MCF 10A (cell line): ENCODE measurements around the gene AGAP1. TPM values are rescaled to one million over a fixed set of nuclear protein-coding genes. Genes with fewer than 3 reads are reported as not detected.

Source experiments
- BruUV-seq: library from RNA; stranded (reverse); fragments of 400-500 nt; replicated peaks from 2 replicates; lab custom pipeline; 2021; lab: Mats Ljungman, UMichigan
- CTCF ChIA-PET: fragments of 300-600 bp; sonication (Branson Sonifier 250); formaldehyde crosslinking; extraction: SDS; loops from one replicate; lab custom pipeline; 2021; ENCODE audit warnings: antibody characterized with exemption, inconsistent platforms; lab: Yijun Ruan, JAX
- POLR2A ChIA-PET: fragments of 300-600, 350-650 bp; sonication (Branson Sonifier 250); formaldehyde crosslinking; extraction: SDS; loops from one replicate; lab custom pipeline; 2020; ENCODE audit warnings: antibody characterized with exemption, inconsistent platforms; lab: Yijun Ruan, JAX
- DNase-seq: peaks from one replicate; pipeline ENCODE4 v3.0.0-alpha.2; 2018; ENCODE audit not compliant: unreplicated experiment
- H3K27ac Mint-ChIP-seq: one replicate; pipeline ENCODE4 v1.8.0; 2022; ENCODE audit warnings: mild to moderate bottlenecking, low read depth, mixed read lengths; ENCODE audit not compliant: unreplicated experiment
- H3K27me3 Mint-ChIP-seq: one replicate; pipeline ENCODE4 v1.8.0; 2022; ENCODE audit warnings: mixed read lengths; ENCODE audit not compliant: insufficient read depth, unreplicated experiment
- H3K36me3 Mint-ChIP-seq: one replicate; pipeline ENCODE4 v1.8.0; 2022; ENCODE audit warnings: mild to moderate bottlenecking, moderate library complexity, mixed read lengths; ENCODE audit not compliant: insufficient read depth, unreplicated experiment
- H3K4me1 Mint-ChIP-seq: one replicate; pipeline ENCODE4 v1.8.0; 2022; ENCODE audit warnings: mixed read lengths; ENCODE audit not compliant: insufficient read depth, unreplicated experiment
- H3K4me3 Mint-ChIP-seq: one replicate; pipeline ENCODE4 v1.8.0; 2022; ENCODE audit warnings: mild to moderate bottlenecking, moderate library complexity, mixed read lengths; ENCODE audit not compliant: unreplicated experiment
- H3K9me3 Mint-ChIP-seq: one replicate; pipeline ENCODE4 v1.8.0; 2022; ENCODE audit warnings: mixed read lengths; ENCODE audit not compliant: unreplicated experiment
- CTCF ChIP-seq: fragments of 200-600 bp; IDR thresholded peaks from one replicate; pipeline ENCODE4 v1.8.0; 2022; ENCODE audit warnings: antibody characterized with exemption, mild to moderate bottlenecking; ENCODE audit not compliant: unreplicated experiment
- intact Hi-C: fragments of 100-400 bp; cut with micrococcal nuclease; formaldehyde crosslinking; loops from 2 replicates; pipeline ENCODE4 v1.14.1; 2022
- total RNA-seq: library from RNA; stranded (reverse); gene quantifications from 2 replicates; pipeline ENCODE4 v1.2.3, GENCODE V29; 2022

Gene AGAP1
- total RNA-seq, 1 experiment from 2014 or later = 41.3 TPM

GRCh38 chr2:235979753-235980435 lies 486.1 kb downstream of the AGAP1 start:
- peaks cover 13% of the 10 kb centered on the region for H3K36me3 Mint-ChIP-seq
- no peak overlapping the region for H3K4me3 Mint-ChIP-seq
- H3K27me3 Mint-ChIP-seq = no peaks in the 10 kb centered on the region
- no TSS peak for BruUV-seq
- intact Hi-C loops = no loop called here
- no peak for TF ChIP-seq CTCF
- no peaks in the 10 kb centered on the region for H3K4me1 Mint-ChIP-seq
- no peak for DNase-seq
- H3K27ac Mint-ChIP-seq = no peak overlapping the region
- H3K9me3 Mint-ChIP-seq = no peaks in the 10 kb centered on the region
- ChIA-PET CTCF (no interaction called here), POLR2A (no interaction called here)

GRCh38 chr2:235981631-235982030 lies 487.8 kb downstream of the AGAP1 start:
- no peak for DNase-seq
- no TSS peak for BruUV-seq
- ChIA-PET CTCF (interaction anchor here (0.6 to 1.2 kb wide), 2 partner anchors 10 to 20 kb away, joined by 3 read pairs; no protein-coding TSS in a partner anchor), POLR2A (no interaction called here)
- H3K27ac Mint-ChIP-seq = no peak overlapping the region
- peaks cover 6% of the 10 kb centered on the region for H3K36me3 Mint-ChIP-seq
- H3K27me3 Mint-ChIP-seq = no peaks in the 10 kb centered on the region
- intact Hi-C loops = no loop called here
- no peak overlapping the region for H3K4me3 Mint-ChIP-seq
- no peaks in the 10 kb centered on the region for H3K4me1 Mint-ChIP-seq
- H3K9me3 Mint-ChIP-seq = no peaks in the 10 kb centered on the region
- TF ChIP-seq CTCF = no peak

- Mint-ChIP-seq H3K27me3 (no peaks in the 10 kb centered on the region), H3K9me3 (no peaks in the 10 kb centered on the region), H3K4me1 (no peaks in the 10 kb centered on the region), H3K4me3 (no peak overlapping the region), H3K36me3 (peaks cover 12% of the 10 kb centered on the region), H3K27ac (no peak overlapping the region)
- no TSS peak for BruUV-seq
- POLR2A ChIA-PET = no interaction called here
- intact Hi-C loops = no loop called here
- no peak for DNase-seq
- TF ChIP-seq CTCF = no peak
- CTCF ChIA-PET = no interaction called here
These were observed 489.2 kb downstream of the AGAP1 start for GRCh38 chr2:235983016-235983415.

GRCh38 chr2:235984552-235984951 lies 490.7 kb downstream of the AGAP1 start:
- DNase-seq = no peak
- peaks cover 8% of the 10 kb centered on the region for H3K36me3 Mint-ChIP-seq
- no peak overlapping the region for H3K4me3 Mint-ChIP-seq
- no peak for TF ChIP-seq CTCF
- no peaks in the 10 kb centered on the region for H3K27me3 Mint-ChIP-seq
- intact Hi-C loops = no loop called here
- ChIA-PET CTCF (no interaction called here), POLR2A (no interaction called here)
- no peaks in the 10 kb centered on the region for H3K4me1 Mint-ChIP-seq
- BruUV-seq = no TSS peak
- no peak overlapping the region for H3K27ac Mint-ChIP-seq
- H3K9me3 Mint-ChIP-seq = no peaks in the 10 kb centered on the region
